Stimulated activated CD8-positive, alpha-beta memory T cell treated with anti-CD3 and anti-CD28 coated beads, Interleukin-7, amount 100 ng/mL, for 4 hours (primary cell): ENCODE data around the gene KIRREL3.

ENCODE experiments used
- DNase-seq, 2 donors: peaks; one replicate each; pipeline ENCODE4 v3.0.0-alpha.2; 2020; ENCODE audit warnings: low read depth in 2 of 2

Gene KIRREL3

GRCh38 chr11:126488591-126489370, 511.8 kb downstream of the KIRREL3 start:
- DNase-seq = no peak

GRCh38 chr11:126487711-126488110, 512.9 kb downstream of the KIRREL3 start:
- DNase-seq = no peak

- DNase-seq = no peak
Observed at GRCh38 chr11:126485986-126486635, 514.5 kb downstream of the KIRREL3 start.

GRCh38 chr11:126485021-126485792, 515.4 kb downstream of the KIRREL3 start:
- no peak for DNase-seq

- DNase-seq = no peak
Observed at GRCh38 chr11:126484266-126484665, 516.3 kb downstream of the KIRREL3 start.

GRCh38 chr11:126483621-126484195, 516.9 kb downstream of the KIRREL3 start:
- no peak for DNase-seq

GRCh38 chr11:126482586-126483108, 517.9 kb downstream of the KIRREL3 start:
- DNase-seq = no peak

- no peak for DNase-seq
Observed at GRCh38 chr11:126481303-126481680, 519.3 kb downstream of the KIRREL3 start.

GRCh38 chr11:126480410-126481302, 519.9 kb downstream of the KIRREL3 start:
- DNase-seq = peak; percentile 45 to 49

GRCh38 chr11:126480015-126480409, 520.6 kb downstream of the KIRREL3 start:
- no peak for DNase-seq

- DNase-seq = no peak
Observed at GRCh38 chr11:126479178-126479930, 521.2 kb downstream of the KIRREL3 start.

- DNase-seq = no peak
Observed at GRCh38 chr11:126478466-126478865, 522.1 kb downstream of the KIRREL3 start.

GRCh38 chr11:126477535-126478305, 522.9 kb downstream of the KIRREL3 start:
- no peak for DNase-seq

- no peak for DNase-seq
Observed at GRCh38 chr11:126476977-126477376, 523.6 kb downstream of the KIRREL3 start.

- no peak for DNase-seq
Observed at GRCh38 chr11:126476266-126476924, 524.2 kb downstream of the KIRREL3 start.

GRCh38 chr11:126475014-126475991, 525.3 kb downstream of the KIRREL3 start:
- DNase-seq = no peak

GRCh38 chr11:126474220-126474619, 526.4 kb downstream of the KIRREL3 start:
- no peak for DNase-seq

- DNase-seq = no peak
Observed at GRCh38 chr11:126473269-126473668, 527.3 kb downstream of the KIRREL3 start.
